ENCODE results near the gene MGMT. TPM values are rescaled to one million over a fixed set of nuclear protein-coding genes. Genes with fewer than 3 reads are reported as not detected.

MGMT gene
- polyA plus RNA-seq, 1 donor from 2014 or later, result 0.94 TPM

DNA sequence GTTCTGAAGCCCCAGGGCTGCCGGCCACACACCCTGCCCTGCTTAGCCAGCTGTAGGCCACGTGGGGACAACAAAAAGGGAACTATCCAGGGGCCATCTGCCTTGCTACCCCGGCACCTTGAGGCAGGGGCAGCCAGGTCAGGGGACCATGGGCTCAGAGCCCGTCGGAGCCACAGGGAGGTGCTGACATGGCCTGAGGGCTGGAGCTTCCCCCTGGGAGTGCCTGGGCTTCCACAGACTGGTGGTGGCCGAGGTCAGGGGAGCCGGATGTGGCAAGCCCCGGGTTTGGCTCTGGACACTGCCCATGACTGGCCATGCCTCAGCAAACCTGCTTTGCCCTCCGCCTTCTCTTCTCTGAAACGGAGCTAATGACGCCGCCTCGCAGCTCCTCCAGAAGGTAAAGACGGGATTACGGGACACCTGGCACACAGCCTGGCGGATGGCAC lies 318.5 kb downstream of the MGMT start:
- H4K20me1 ChIP-seq (ENCODE audit: insufficient read depth), result no peaks in the 10 kb centered on the region
- H3K4me3 ChIP-seq (ENCODE audit: low read length), result no peak overlapping the region
- no peaks in the 10 kb centered on the region for H3K9me3 ChIP-seq (ENCODE audit: low read length)
- TF ChIP-seq RAD21 (conservative IDR thresholded peaks at IDR 0.05), result no peak
- TF ChIP-seq REST (IDR thresholded peaks at IDR 0.05; ENCODE audit: borderline replicate concordance), result no peak
- TF ChIP-seq POLR2AphosphoS5 (IDR thresholded peaks at IDR 0.05), result no peak
- TF ChIP-seq EZH2 (IDR thresholded peaks at IDR 0.05; ENCODE audit: borderline replicate concordance, insufficient read depth, low read length, poor library complexity, severe bottlenecking), result no peak
- no peak for TF ChIP-seq EP300 (conservative IDR thresholded peaks at IDR 0.05; ENCODE audit: poor library complexity, severe bottlenecking)
- TF ChIP-seq MXI1 (conservative IDR thresholded peaks at IDR 0.05; ENCODE audit: poor library complexity, severe bottlenecking), result no peak
- TF ChIP-seq TAF1 (IDR thresholded peaks at IDR 0.05; ENCODE audit: low read depth), result no peak
- H3K9me2 ChIP-seq (ENCODE audit: insufficient read depth, low read length), result no peaks in the 10 kb centered on the region
- H3F3A ChIP-seq (ENCODE audit: insufficient read depth, low read length, poor library complexity, severe bottlenecking), result no peaks in the 10 kb centered on the region
- no peaks in the 10 kb centered on the region for H3K27me3 ChIP-seq (ENCODE audit: insufficient read depth, low read depth, low read length)
- no peaks in the 10 kb centered on the region for H3K36me3 ChIP-seq (ENCODE audit: insufficient read depth, low read length)
- H2AFZ ChIP-seq (ENCODE audit: low read depth, low read length), result no peak overlapping the region
- no peak overlapping the region for H3K9ac ChIP-seq (ENCODE audit: low read length)
- H3K27ac ChIP-seq (ENCODE audit: low read length), result no peak overlapping the region
- no peaks in the 10 kb centered on the region for H3K79me2 ChIP-seq (replicated peaks; ENCODE audit: insufficient read depth, low read length)
- H3K4me2 ChIP-seq (ENCODE audit: low read length), result no peak overlapping the region

- Histone ChIP-seq H3K79me2 (replicated peaks; ENCODE audit: insufficient read depth, low read length) (no peaks in the 10 kb centered on the region), H3F3A (ENCODE audit: insufficient read depth, low read length, poor library complexity, severe bottlenecking) (no peaks in the 10 kb centered on the region), H3K9me2 (ENCODE audit: insufficient read depth, low read length) (no peaks in the 10 kb centered on the region), H3K36me3 (ENCODE audit: insufficient read depth, low read length) (no peaks in the 10 kb centered on the region), H4K20me1 (ENCODE audit: insufficient read depth) (no peaks in the 10 kb centered on the region), H3K27ac (ENCODE audit: low read length) (no peak overlapping the region), H3K27me3 (ENCODE audit: insufficient read depth, low read depth, low read length) (no peaks in the 10 kb centered on the region), H3K4me2 (ENCODE audit: low read length) (no peak overlapping the region), H3K9ac (ENCODE audit: low read length) (no peak overlapping the region), H3K4me3 (ENCODE audit: low read length) (no peak overlapping the region), H2AFZ (ENCODE audit: low read depth, low read length) (no peak overlapping the region), H3K9me3 (ENCODE audit: low read length) (no peaks in the 10 kb centered on the region)
- TF ChIP-seq TAF1 (IDR thresholded peaks at IDR 0.05; ENCODE audit: low read depth), result no peak
- TF ChIP-seq SMC3 (conservative IDR thresholded peaks at IDR 0.05; ENCODE audit: poor library complexity), result no peak
- TF ChIP-seq RAD21 (conservative IDR thresholded peaks at IDR 0.05), result no peak
- no peak for TF ChIP-seq POLR2AphosphoS5 (IDR thresholded peaks at IDR 0.05)
- TF ChIP-seq, protein P1, sequence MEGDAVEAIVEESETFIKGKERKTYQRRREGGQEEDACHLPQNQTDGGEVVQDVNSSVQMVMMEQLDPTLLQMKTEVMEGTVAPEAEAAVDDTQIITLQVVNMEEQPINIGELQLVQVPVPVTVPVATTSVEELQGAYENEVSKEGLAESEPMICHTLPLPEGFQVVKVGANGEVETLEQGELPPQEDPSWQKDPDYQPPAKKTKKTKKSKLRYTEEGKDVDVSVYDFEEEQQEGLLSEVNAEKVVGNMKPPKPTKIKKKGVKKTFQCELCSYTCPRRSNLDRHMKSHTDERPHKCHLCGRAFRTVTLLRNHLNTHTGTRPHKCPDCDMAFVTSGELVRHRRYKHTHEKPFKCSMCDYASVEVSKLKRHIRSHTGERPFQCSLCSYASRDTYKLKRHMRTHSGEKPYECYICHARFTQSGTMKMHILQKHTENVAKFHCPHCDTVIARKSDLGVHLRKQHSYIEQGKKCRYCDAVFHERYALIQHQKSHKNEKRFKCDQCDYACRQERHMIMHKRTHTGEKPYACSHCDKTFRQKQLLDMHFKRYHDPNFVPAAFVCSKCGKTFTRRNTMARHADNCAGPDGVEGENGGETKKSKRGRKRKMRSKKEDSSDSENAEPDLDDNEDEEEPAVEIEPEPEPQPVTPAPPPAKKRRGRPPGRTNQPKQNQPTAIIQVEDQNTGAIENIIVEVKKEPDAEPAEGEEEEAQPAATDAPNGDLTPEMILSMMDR (IDR thresholded peaks at IDR 0.05; ENCODE audit: poor library complexity, severe bottlenecking), result no peak
- TF ChIP-seq EZH2 (IDR thresholded peaks at IDR 0.05; ENCODE audit: borderline replicate concordance, insufficient read depth, low read length, poor library complexity, severe bottlenecking), result no peak
- no peak for TF ChIP-seq EP300 (conservative IDR thresholded peaks at IDR 0.05; ENCODE audit: poor library complexity, severe bottlenecking)
- no peak for TF ChIP-seq REST (IDR thresholded peaks at IDR 0.05; ENCODE audit: borderline replicate concordance)
- no peak for TF ChIP-seq MXI1 (conservative IDR thresholded peaks at IDR 0.05; ENCODE audit: poor library complexity, severe bottlenecking)
These were observed 319.2 kb downstream of the MGMT start for GRCh38 chr10:129786216-129786615.

Data from neural cell (in vitro differentiated cells).